Fibroblast of the aortic adventitia (primary cell): ENCODE data around the gene PTPRU. TPM values are rescaled to one million over a fixed set of nuclear protein-coding genes. Genes with fewer than 3 reads are reported as not detected.
"Not testable (repeated sequence)": the region's sequence is repeated elsewhere in the genome, so short reads cannot be mapped to it uniquely, and the experiment has no call there.

Experiments
- DNase-seq: peaks from one replicate; pipeline ENCODE4 v3.0.0-alpha.2; 2010; ENCODE audit warnings: low read depth
- H3K4me3 ChIP-seq: 2 replicates; pipeline ENCODE4 v1.5.1; 2011; ENCODE audit warnings: low read depth, mild to moderate bottlenecking, control low read depth, low read length, moderate library complexity
- CTCF ChIP-seq: IDR thresholded peaks from 2 replicates; pipeline ENCODE4 v1.5.1; 2011; ENCODE audit warnings: mild to moderate bottlenecking, low read length, control low read depth, inconsistent platforms; ENCODE audit not compliant: insufficient read depth
- total RNA-seq: library from RNA; depleted of rRNA; stranded (reverse); fragments of >200 nt; gene quantifications from 2 replicates; pipeline ENCODE4 v1.2.3, GENCODE V29; 2012; ENCODE audit warnings: low replicate concordance

Gene PTPRU
- total RNA-seq, 1 donor = 25.8 TPM

- TF ChIP-seq CTCF = no peak
- no peak for DNase-seq
Observed at GRCh38 chr1:29292344-29292743, 56.0 kb downstream of the PTPRU start.

GRCh38 chr1:29297450-29297849, 61.1 kb downstream of the PTPRU start:
- H3K4me3 ChIP-seq = no peak overlapping the region
- DNase-seq = no peak
- TF ChIP-seq CTCF = no peak

More at GRCh38 chr1:29292344-29292743, 56.0 kb downstream of the PTPRU start:
- H3K4me3 ChIP-seq = no peak overlapping the region

- no peak overlapping the region for H3K4me3 ChIP-seq
- no peak for DNase-seq
- no peak for TF ChIP-seq CTCF
Observed at GRCh38 chr1:29298246-29298645, 61.9 kb downstream of the PTPRU start.

GRCh38 chr1:29299446-29299845, 63.1 kb downstream of the PTPRU start:
- no peak for DNase-seq
- TF ChIP-seq CTCF = no peak

GRCh38 chr1:29301732-29302131, 65.4 kb downstream of the PTPRU start:
- H3K4me3 ChIP-seq, DNase-seq: not testable (repeated sequence)

More at GRCh38 chr1:29299446-29299845, 63.1 kb downstream of the PTPRU start:
- H3K4me3 ChIP-seq = no peak overlapping the region

GRCh38 chr1:29303201-29304024, 67.1 kb downstream of the PTPRU start:
- DNase-seq = no peak
- TF ChIP-seq CTCF = no peak
- no peak overlapping the region for H3K4me3 ChIP-seq

- no peak overlapping the region for H3K4me3 ChIP-seq
- no peak for TF ChIP-seq CTCF
- DNase-seq = no peak
Observed at GRCh38 chr1:29304025-29304684, 67.8 kb downstream of the PTPRU start.
